Suprapubic skin (tissue), 4 donors: Measurements from ENCODE around the gene GAS7.

ENCODE experiments used
- CTCF ChIP-seq, 2 donors: fragments of 200-600 bp in 1 of 2; fragments of 450-650 bp in 1 of 2; sonication (generic) in 1 of 2; IDR thresholded peaks; one replicate each; pipeline ENCODE4 v1.5.1; 2016 to 2019; ENCODE audit warnings: antibody characterized with exemption in 2 of 2, mild to moderate bottlenecking in 1 of 2, moderate library complexity in 1 of 2
- EP300 ChIP-seq: sonication (generic); formaldehyde crosslinking; IDR thresholded peaks from one replicate; pipeline ENCODE4 v1.6.1; 2017; ENCODE audit warnings: antibody characterized with exemption
- POLR2A ChIP-seq, 2 donors: fragments of 450-650 bp; IDR thresholded peaks; one replicate each; pipeline ENCODE4 v1.6.1; 2017; ENCODE audit warnings: antibody characterized with exemption in 2 of 2, mild to moderate bottlenecking in 2 of 2, moderate library complexity in 2 of 2
- POLR2AphosphoS5 ChIP-seq, 3 donors: sonication (generic); formaldehyde crosslinking; IDR thresholded peaks; one replicate each; pipeline ENCODE4 v1.6.1; 2017; ENCODE audit warnings: antibody characterized with exemption in 3 of 3

GRCh38 chr17:9999919-10000695 is 198.3 kb downstream of the GAS7 start:
- no peak for TF ChIP-seq CTCF (IDR thresholded peaks at IDR 0.05)
- TF ChIP-seq EP300: no peak
- TF ChIP-seq POLR2A (IDR thresholded peaks at IDR 0.05): no peak
- TF ChIP-seq POLR2AphosphoS5 (IDR thresholded peaks at IDR 0.05): no peak
